Fibroblast of skin of left biceps (primary cell): ENCODE measurements around the gene PHF21A.
A peak's percentile ranks its signal among the peaks of the same experiment; 100 is the strongest.

ENCODE experiments used
- DNase-seq, 2 experiments: peaks; one replicate each; pipeline ENCODE4 v3.0.0-alpha.2; 2013; ENCODE audit warnings: low read depth in 2 of 2

Gene PHF21A

DNA sequence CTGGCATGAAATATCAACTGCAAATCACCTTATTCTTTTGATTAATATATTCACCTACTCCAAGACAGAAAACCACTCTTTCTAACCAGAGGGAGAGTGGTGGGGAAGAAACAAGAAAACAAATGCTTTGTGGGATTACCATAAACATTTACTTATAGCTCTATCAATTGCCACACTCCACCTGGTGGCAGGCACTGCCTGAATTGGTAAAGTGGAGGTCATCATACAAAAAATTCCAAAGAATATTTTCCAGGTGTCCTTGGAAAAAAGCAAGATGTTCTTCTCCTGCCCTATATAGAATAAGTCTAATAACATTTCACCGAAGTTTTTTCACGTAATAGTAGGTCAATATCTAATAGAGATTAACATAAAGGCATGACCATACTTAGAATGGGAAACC is 45.3 kb downstream of the PHF21A start:
- no peak for DNase-seq

DNA sequence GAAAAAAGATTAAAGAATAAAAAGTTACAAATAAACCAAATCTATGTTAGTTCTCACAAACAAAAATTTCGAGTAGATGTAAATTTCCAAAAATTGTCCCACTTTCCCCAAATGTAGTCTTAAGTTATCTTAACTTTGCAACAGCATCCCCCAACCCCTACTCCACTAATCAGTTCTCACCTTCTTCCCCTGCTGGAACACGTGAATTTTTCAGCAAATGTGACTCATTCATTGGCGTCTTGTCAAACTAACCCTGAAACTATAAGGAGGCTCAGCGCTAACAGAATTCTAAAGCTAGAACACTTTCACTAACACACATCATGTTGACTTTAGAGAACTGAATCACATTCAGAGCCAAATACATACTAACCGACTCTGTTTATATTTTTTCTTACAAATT is 46.1 kb downstream of the PHF21A start:
- DNase-seq: peak; percentile 8 to 12

DNA sequence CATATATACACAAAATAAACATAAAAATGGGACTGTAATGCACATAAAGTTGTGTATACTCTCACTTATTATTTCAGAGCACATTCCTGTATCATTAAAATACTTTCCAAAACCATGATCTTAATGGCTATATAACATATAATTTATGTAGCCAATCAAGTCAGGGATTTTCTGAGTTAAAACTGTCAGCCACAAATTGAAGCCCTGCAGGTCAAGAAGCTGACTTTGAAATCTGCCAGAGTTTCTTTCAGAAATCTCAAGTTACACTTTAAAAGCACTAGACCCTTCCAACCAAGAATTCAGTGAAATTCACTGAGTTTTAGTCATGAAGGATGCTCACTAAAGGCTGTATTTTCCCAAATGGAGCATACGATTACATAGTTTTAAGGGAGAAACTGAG is 47.6 kb downstream of the PHF21A start:
- DNase-seq: no peak

- no peak for DNase-seq
These were observed 48.9 kb downstream of the PHF21A start for GRCh38 chr11:46072172-46072964.

- DNase-seq: no peak
These were observed 50.2 kb downstream of the PHF21A start for GRCh38 chr11:46071091-46071490.

DNA sequence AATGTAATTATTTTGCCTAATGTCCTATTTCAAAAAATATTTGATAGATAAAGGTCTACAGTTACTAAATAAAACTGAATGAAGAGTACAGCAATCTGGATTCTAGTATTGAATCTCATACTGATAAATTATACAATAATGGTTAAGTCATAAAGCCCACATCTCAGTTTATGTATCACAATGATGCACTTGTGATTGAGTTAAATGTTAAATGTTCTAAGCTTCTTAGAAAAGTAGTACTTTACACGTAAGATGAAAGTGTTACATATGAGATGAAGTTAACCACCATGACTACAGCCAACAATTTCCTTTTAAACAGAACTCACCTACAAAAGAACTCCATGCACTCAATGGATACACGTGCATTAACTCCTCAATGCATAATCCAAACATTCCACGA is 51.7 kb downstream of the PHF21A start:
- no peak for DNase-seq

DNA sequence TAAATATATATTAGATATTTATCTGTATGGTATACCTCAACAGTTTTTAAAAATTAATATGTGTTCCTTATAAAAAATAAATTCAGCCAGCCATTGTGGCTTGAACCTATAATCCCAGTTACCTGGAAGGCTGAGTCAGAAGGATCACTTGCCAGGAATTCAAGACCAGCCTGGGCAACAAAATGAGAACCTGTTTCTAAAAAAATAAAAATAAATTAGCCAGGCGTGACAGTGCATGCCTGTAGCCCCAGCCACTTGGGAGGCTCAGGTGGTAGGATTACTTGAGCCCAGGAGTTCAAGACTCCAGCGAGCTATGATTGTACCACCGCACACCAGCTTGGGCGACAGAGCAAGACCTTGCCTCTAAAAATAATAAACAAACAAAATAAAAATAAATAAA is 54.9 kb downstream of the PHF21A start:
- DNase-seq: no peak

- DNase-seq: no peak
These were observed 55.6 kb downstream of the PHF21A start for GRCh38 chr11:46065681-46066080.

DNA sequence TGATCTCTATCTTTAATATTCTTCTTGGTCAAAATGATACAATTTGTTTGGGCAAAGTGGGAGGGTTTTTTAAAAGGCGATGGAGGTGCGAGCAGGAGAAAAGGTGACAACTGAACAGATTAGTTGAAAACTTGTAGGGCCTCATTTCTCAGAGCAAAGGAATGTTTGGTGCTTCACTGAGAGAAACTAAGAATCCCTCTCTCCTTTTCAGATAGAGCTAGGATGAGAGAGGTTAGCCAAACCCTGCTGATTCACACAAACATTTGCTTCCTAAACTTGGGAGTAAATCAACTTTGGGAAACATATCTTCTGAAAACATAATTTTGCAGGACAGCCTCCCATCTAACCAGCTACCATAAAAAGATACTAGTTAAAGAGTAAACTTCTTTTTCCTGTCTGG is 57.0 kb downstream of the PHF21A start:
- no peak for DNase-seq

- no peak for DNase-seq
These were observed 58.1 kb downstream of the PHF21A start for GRCh38 chr11:46063138-46063537.

GRCh38 chr11:46060013-46060412 is 61.2 kb downstream of the PHF21A start:
- no peak for DNase-seq

GRCh38 chr11:46057489-46057888 is 63.8 kb downstream of the PHF21A start:
- no peak for DNase-seq

DNA sequence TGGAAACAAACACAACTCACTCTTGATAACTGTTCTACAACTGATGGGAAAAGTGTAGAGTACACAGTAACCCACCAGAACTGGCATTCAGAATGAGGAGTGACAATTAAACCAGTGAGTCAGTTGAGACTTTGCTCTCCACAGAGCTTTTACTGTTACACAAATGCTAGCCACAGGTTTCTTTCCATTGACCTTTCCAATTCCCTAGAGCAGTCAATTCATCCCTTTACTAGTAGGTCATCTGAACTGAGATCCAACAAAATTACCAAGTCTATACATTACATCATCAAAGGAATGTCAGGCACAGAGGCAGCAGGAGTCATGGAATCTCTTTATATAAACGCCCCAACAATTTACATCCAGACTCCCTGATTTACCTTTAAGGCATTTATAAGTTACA is 65.9 kb downstream of the PHF21A start:
- peak; percentile 29 to 31 for DNase-seq

DNA sequence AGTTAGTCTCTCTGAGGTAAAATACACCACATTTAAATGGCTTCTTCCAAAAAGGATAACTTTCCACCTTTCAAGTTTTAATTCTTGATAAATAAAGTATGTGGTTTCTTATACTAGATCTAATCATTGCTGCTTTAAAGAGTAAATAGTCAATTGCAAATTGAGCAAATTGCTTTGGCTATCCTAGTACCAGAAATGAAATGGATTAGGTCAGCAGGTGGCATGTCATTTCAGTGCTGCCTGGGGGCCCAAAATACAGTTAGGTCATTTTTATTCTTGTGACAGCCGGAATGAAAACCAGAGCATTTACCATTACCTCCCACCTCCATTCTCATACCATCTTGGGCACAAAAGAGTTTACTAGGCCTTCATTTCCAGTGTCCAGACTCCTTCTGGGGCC is 70.2 kb downstream of the PHF21A start:
- no peak for DNase-seq

DNA sequence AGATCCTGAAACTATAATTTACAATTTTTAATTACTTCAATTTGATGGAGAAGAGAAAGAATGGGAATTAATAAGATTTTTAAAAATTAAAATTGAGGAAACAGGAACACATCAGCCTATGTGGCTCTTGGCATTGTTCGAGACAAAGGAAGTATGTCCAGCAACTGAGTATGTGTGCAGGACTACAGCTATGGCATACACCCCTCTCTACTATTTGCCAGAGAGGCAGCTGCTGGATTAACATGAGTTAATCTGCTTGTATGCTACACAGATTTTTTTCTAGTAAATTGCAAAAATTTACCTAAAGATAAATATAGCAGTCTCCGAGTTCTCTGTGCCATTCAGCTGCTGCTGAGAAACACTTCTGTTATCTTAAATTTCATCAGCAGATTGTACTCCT is 70.6 kb downstream of the PHF21A start:
- DNase-seq: no peak

DNA sequence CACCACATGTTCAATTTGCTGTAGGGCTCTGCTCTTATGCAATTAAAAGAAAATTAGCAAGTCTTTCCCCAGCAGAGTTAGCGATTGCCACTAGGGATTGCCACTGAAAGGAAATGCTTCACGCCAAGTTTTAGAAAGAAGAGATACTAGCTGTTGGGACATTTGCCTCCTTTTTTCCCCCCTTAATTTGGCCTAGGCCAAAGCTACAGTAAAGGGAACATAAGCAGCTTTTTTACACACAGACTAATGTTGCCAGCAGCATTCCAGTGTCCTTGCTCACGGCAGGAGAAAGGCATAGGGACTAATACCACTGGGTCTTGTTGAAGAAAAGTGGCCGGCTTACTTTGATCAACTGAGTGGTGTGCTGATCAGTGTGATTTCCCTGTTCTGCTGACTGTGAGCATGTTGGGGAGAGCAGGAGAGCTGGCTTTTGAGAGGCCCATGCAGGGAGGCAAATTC is 71.2 kb downstream of the PHF21A start:
- peak; percentile 69 to 77 for DNase-seq

DNA sequence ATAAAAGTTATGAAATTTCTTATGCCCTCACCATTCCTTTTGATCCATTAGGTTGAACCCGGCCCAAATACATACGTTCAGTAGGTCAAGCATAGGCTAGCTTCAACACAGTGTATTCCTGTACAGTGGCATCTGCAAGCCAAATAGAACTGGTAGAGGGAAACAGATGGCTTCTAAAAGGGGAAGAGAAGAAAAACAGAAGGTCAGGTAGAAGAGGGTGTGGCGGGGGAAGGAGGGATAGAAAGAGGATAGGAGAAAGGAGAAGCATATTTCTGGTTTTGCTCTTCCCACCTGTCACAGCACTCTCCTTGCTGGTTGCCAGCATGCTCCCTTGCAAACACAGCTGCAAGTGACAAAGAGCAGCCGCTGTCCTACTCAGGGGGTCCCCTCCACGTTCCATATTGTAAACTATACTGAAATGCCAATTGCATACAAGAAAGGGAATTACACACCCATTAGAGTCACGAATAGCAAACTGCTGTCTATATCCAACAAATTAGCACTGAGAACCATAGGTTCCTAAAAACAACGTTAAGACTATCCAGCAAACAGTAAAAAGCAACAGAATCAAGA is 71.8 kb downstream of the PHF21A start:
- DNase-seq: no peak

DNA sequence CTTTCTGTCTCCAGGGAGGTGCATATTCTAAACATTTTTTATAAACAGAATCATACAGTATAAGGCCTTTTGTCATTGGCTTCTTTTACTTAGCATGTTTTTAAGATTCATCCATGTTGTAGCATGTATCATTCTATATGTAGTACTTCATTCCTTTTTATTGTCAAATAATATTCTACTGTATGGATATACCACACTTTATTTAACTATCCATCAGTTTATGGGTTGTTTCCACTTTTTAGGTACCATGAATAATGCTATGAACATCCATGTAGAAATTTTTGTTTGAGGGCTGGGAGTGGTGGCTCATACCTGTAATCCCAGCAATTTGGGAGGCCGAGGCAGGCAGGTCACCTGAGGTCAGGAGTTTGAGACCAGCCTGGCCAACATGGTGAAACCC is 73.1 kb downstream of the PHF21A start:
- no peak for DNase-seq

DNA sequence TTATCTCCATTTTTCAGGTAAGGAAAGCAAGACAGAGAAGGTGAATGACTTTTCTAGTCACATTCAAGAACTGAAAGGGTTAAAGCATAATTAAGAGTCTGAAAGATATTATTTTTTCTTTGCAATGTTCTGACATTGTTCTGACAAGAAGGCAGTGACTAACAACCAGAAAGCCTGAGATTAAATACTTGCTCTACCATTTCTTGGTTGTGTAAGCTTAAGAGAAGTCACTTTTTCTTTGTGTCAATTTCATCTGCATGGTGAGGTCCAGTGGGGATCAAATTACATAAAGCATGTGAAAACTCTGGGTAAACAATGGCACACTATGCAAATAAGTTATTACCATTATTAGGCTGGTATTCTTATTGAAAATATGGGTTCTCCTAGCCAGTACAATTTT is 73.7 kb downstream of the PHF21A start:
- no peak for DNase-seq

- DNase-seq: no peak
These were observed 75.4 kb downstream of the PHF21A start for GRCh38 chr11:46045811-46046210.

DNA sequence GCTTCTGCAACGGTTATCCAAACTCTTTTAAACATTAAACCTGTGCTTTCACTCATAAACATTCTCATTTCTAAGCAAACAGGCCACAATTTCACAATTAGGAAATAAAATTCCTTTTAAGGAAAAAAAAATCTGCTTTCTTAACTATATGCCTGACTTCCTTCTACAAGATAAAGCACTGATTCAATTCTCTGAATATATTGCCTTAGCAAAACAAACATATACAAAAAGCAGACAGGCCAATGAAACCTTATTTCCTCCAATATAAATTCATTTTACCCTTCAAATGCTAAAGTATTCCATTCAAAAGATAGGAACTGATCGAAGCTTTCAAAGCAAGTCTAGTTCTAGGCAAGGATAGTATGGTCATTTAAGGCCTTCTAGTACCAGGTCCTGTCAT is 76.7 kb downstream of the PHF21A start:
- no peak for DNase-seq

- peak in 1 of 2 experiments; percentile 20 for DNase-seq
These were observed 81.3 kb downstream of the PHF21A start for GRCh38 chr11:46039990-46040389.

GRCh38 chr11:46038529-46038928 is 82.7 kb downstream of the PHF21A start:
- no peak for DNase-seq

GRCh38 chr11:46036969-46037368 is 84.3 kb downstream of the PHF21A start:
- DNase-seq: no peak
